Right atrium auricular region (tissue), 2 donors: Measurements from ENCODE around the gene SERPINE1. TPM values are rescaled to one million over a fixed set of nuclear protein-coding genes. Genes with fewer than 3 reads are reported as not detected.

ENCODE experiments used
- DNase-seq: peaks from one replicate; pipeline ENCODE4 v3.0.0-alpha.2; 2019; ENCODE audit warnings: low spot score
- H3K27ac ChIP-seq, 2 donors: fragments of 200-600 bp; sonication (generic); 1 replicate in 1 of 2; 2 replicates in 1 of 2; pipeline ENCODE4 v1.5.1; 2016 to 2019
- H3K27me3 ChIP-seq, 2 donors: fragments of 200-600 bp; sonication (generic); one replicate each; pipeline versions ENCODE4 v1.5.1 to v1.6.0; 2017 to 2019
- H3K36me3 ChIP-seq: fragments of 200-600 bp; sonication (generic); one replicate; pipeline ENCODE4 v1.5.1; 2016
- H3K4me1 ChIP-seq, 2 donors: fragments of 200-600 bp; sonication (generic); one replicate each; pipeline versions ENCODE4 v1.5.1 to v1.6.0; 2017 to 2019
- H3K4me3 ChIP-seq, 2 donors: fragments of 200-600 bp; sonication (generic); 1 replicate in 1 of 2; 2 replicates in 1 of 2; pipeline ENCODE4 v1.5.1; 2017 to 2019; ENCODE audit warnings: mild to moderate bottlenecking in 1 of 2, moderate library complexity in 1 of 2
- H3K9me3 ChIP-seq, 2 donors: fragments of 200-600 bp; sonication (generic); one replicate each; pipeline ENCODE4 v1.5.1; 2019
- total RNA-seq, 2 donors: library from RNA; depleted of rRNA; stranded (reverse); fragments of >200 nt; gene quantifications; one replicate each; pipeline ENCODE4 v1.1.0, GENCODE V29; 2016
- TF ChIP-seq, protein P1 (sequence below), 2 donors: fragments of 200-600 bp; sonication (generic); IDR thresholded peaks; one replicate each; pipeline ENCODE4 v1.5.1; 2019; ENCODE audit warnings: antibody characterized with exemption in 2 of 2

SERPINE1 gene
- total RNA-seq, 2 donors from 2014 or later, result 28.0 to 40.8 TPM

DNA sequence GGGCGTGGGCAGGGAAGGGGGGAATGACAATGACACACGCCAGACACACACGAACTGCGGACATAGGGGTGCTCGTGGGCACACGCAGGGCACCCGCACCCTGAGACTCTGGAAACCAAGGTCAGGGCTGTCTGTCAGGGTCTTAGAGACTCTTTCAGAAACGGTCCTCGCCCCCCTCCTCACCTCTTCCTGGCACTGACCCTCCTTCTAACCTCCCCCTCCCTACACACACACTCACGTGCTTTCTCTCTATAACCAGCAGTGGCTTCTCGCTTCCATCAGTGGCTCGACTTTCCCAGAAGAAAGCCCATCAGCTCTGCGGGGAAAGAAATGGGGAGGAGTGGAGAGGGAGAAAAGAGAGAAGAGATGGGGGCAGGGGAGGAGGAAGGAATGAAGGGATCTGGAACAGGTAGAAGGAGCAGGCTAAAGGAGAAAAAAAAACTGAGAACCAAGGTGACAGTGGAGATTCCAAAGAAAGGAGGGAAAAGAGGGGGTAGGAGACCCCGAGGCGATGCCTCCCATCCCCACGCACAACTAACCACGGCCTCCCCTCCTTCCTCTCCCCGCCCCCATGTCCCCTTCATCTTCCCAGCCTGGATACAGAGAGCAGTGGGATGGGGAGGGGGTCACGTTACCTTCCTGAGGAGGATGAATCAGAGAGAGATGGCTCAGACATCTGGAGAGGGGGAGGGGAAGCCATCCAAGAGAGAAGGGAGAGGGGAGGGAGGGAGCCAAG lies 40.2 kb downstream of the SERPINE1 start:
- Histone ChIP-seq H3K36me3 (no peaks in the 10 kb centered on the region), H3K27me3 (peaks cover 41 to 61% of the 10 kb centered on the region in 2 donors), H3K9me3 (no peaks in the 10 kb centered on the region), H3K27ac (no peak overlapping the region), H3K4me3 (no peak overlapping the region), H3K4me1 (peaks cover 0 to 56% of the 10 kb centered on the region in 2 donors)
- no peak for DNase-seq
- TF ChIP-seq, protein P1, sequence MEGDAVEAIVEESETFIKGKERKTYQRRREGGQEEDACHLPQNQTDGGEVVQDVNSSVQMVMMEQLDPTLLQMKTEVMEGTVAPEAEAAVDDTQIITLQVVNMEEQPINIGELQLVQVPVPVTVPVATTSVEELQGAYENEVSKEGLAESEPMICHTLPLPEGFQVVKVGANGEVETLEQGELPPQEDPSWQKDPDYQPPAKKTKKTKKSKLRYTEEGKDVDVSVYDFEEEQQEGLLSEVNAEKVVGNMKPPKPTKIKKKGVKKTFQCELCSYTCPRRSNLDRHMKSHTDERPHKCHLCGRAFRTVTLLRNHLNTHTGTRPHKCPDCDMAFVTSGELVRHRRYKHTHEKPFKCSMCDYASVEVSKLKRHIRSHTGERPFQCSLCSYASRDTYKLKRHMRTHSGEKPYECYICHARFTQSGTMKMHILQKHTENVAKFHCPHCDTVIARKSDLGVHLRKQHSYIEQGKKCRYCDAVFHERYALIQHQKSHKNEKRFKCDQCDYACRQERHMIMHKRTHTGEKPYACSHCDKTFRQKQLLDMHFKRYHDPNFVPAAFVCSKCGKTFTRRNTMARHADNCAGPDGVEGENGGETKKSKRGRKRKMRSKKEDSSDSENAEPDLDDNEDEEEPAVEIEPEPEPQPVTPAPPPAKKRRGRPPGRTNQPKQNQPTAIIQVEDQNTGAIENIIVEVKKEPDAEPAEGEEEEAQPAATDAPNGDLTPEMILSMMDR (IDR thresholded peaks at IDR 0.05), result no peak

DNA sequence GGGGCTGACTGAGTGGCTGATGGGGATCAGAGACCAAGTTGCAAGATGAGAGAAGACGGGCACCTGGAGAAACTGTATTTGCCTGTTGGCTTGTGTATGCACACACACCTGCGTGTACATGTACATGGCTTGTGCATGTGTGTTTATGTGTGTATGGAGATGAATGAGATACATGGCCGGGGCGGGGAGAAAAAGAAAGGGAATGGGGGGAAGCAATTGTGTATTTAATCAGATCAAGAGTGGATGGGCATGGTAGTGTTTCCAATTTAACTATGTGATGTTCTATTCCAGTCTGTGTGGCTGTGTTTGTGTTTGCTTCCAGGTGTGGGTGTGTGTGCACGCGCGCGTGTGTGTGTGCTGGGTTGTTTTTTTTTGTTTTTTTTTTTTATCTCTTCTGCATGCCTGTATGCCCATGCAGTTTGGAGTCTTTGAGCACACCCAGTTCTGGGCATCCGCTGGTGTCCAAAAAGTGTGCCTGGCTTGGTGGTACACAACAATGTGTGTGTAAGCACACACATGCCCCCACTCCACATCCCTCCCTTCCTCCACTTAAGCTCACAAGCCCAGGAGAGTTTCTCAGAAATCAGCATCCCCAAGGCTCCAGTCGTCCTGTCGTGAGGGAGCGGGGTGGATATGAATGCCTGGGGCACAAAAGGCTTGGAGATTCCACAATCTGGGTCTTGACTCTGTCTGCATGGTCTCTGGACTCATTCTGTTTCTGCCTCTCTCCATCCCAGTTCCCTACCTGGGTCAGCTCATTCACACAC lies 40.9 kb downstream of the SERPINE1 start:
- TF ChIP-seq, protein P1 (IDR thresholded peaks at IDR 0.05), result no peak
- no peak overlapping the region for H3K27ac ChIP-seq
- H3K9me3 ChIP-seq, result no peaks in the 10 kb centered on the region
- peaks cover 0 to 56% of the 10 kb centered on the region in 2 donors for H3K4me1 ChIP-seq
- no peaks in the 10 kb centered on the region for H3K36me3 ChIP-seq
- no peak for DNase-seq
- no peak overlapping the region for H3K4me3 ChIP-seq
- peaks cover 49 to 64% of the 10 kb centered on the region in 2 donors for H3K27me3 ChIP-seq

DNA sequence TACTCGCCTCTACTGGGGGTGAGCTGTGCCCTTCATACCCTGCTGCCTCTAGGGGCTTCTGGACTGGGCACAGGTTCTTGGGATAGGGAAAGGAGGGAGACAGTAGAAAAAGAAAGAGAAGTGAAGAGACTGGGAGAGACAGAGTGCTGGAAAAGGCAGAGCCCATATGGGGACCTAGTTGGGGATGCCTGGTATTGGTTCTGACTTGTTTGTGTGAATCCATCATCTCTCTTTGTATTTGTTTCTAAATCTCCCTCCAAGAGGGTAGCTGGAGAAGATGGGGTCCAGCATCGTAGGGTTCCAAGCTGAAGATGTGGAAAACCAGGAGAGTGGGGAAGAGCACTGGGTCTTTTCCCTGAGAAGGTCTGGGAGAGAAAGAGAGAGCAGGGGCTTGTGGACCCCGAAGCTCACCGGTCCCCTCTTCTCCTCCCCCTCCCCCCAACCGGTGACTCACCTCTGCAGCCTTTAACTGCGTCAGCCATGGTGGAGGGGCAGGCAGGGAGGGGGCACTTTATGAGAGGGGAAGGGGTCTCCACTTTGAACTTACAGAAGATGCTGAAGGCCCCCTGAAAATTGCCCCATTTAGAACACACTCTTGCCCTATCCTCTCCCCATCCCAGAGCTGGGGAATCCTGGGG lies 41.6 kb downstream of the SERPINE1 start:
- Histone ChIP-seq H3K27ac (no peak overlapping the region), H3K36me3 (no peaks in the 10 kb centered on the region), H3K27me3 (peaks cover 56 to 70% of the 10 kb centered on the region in 2 donors), H3K4me1 (peaks cover 0 to 56% of the 10 kb centered on the region in 2 donors), H3K4me3 (no peak overlapping the region), H3K9me3 (no peaks in the 10 kb centered on the region)
- no peak for DNase-seq
- TF ChIP-seq, protein P1 (IDR thresholded peaks at IDR 0.05), result no peak

DNA sequence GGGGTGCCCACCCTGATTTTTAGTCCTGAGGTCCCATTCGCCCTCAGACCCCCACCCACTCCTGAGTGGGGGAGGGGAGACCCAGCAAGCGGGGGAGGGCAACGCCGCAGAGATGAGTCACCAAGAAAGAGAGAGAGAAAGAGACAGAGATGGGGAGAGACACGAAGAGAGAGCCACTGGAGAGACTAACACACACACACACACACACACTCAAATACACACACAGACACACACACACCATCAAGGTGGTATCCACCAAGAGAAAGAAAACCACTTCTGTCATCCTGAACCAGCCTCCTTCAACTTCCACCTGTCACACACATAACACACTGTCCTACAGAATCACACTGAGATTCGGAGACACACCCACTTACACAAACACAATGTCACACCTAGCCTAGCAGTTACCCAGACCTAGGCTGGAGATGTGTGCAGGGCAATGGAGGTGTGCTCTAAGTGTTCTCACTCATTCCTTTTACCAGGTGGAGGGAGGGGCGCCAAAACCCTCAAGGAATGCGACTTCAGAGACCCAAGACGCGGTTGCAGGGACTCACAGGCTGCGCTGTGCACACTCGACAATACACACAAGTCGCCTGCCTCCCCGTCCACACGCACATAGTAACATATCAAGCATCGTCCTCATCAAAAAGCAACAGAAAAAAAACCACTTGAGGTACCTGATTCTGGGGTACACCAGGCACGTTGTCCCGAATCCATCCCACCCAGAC lies 42.4 kb downstream of the SERPINE1 start:
- peaks cover 0 to 56% of the 10 kb centered on the region in 2 donors for H3K4me1 ChIP-seq
- peaks cover 63 to 70% of the 10 kb centered on the region in 2 donors for H3K27me3 ChIP-seq
- no peak overlapping the region for H3K27ac ChIP-seq

More for the DNA sequence above, 42.4 kb downstream of the SERPINE1 start:
- Histone ChIP-seq H3K4me3 (no peak overlapping the region), H3K9me3 (no peaks in the 10 kb centered on the region), H3K36me3 (no peaks in the 10 kb centered on the region)
- TF ChIP-seq, protein P1 (IDR thresholded peaks at IDR 0.05), result no peak
- no peak for DNase-seq
